HG03521 (cell line): Measurements from ENCODE around the gene LCAT.

Experiments
- ATAC-seq: cut with Tn5 transposase; IDR thresholded peaks from one replicate; pipeline ENCODE4 v1.9.1; 2021; ENCODE audit warnings: mild to moderate bottlenecking, moderate library complexity; ENCODE audit not compliant: unreplicated experiment

Gene LCAT

GRCh38 chr16:67969254-67970039, 25.5 kb upstream of the LCAT start:
- no peak for ATAC-seq

GRCh38 chr16:67968400-67969253, 24.7 kb upstream of the LCAT start, which contains the start of gene SLC12A4:
Gene SLC12A4 (minus strand): TSS chr16:67968637. CDS start chr16:67968553, 84 bp downstream.
- peak; percentile 83 for ATAC-seq

GRCh38 chr16:67967958-67968399, 24.1 kb upstream of the LCAT start:
- peak; percentile 24 for ATAC-seq

- no peak for ATAC-seq
These were observed 23.4 kb upstream of the LCAT start for GRCh38 chr16:67967183-67967957.

GRCh38 chr16:67966549-67967182, 22.7 kb upstream of the LCAT start:
- ATAC-seq: no peak

- no peak for ATAC-seq
These were observed 22.0 kb upstream of the LCAT start for GRCh38 chr16:67965668-67966548.

GRCh38 chr16:67964477-67965131, 20.7 kb upstream of the LCAT start:
- no peak for ATAC-seq

GRCh38 chr16:67963662-67964321, 19.9 kb upstream of the LCAT start:
- ATAC-seq: no peak

- no peak for ATAC-seq
These were observed 19.4 kb upstream of the LCAT start for GRCh38 chr16:67963292-67963661.

GRCh38 chr16:67962135-67962534, 18.2 kb upstream of the LCAT start:
- no peak for ATAC-seq

GRCh38 chr16:67961551-67961957, 17.6 kb upstream of the LCAT start:
- no peak for ATAC-seq

- no peak for ATAC-seq
These were observed 15.8 kb upstream of the LCAT start for GRCh38 chr16:67959536-67960329.

GRCh38 chr16:67957622-67958021, 13.7 kb upstream of the LCAT start:
- no peak for ATAC-seq

- no peak for ATAC-seq
These were observed 10.7 kb upstream of the LCAT start for GRCh38 chr16:67954421-67955196.

- no peak for ATAC-seq
These were observed 9.9 kb upstream of the LCAT start for GRCh38 chr16:67953641-67954375.

- ATAC-seq: no peak
These were observed 7.6 kb upstream of the LCAT start for GRCh38 chr16:67951485-67951884.
